NCI-H446 (cell line): ENCODE results near the gene PIAS2.
"Not testable (repeated sequence)": the region's sequence is repeated elsewhere in the genome, so short reads cannot be mapped to it uniquely, and the experiment has no call there.

Experiments used
- DNase-seq, 2 experiments: peaks; one replicate each; lab custom pipeline; 2025; lab: John Stamatoyannopoulos, UW

Gene PIAS2

DNA sequence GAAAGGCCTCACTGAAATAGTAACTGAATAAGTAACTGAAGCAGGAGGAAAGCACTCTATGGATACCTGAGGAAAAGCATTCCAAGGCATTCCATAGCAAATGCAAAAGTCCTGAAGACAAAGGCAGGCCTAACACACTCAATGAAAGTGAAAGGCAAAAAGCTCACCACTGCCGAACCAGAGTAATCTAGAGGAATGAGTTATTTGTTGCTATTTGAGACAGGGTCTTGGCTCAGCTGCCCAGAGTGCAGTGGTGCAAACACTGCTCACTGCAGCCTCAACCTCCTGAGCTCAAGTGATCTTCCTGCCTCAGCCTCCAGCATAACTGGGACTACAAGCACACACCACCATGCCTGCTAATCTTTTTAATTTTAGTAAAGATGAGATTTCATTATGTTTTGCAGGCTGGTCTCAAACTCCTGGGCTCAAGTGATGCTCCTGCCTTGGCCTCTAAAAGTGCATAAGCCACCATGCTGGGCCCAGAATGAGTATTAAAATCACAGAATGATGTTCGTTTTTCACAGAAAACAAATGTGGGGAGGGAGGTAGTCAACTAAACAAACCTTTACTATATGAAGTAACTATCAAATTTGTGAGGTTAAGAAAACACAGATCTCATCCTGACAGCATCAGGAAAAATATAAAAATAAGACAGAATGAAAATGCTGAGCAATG, 17.9 kb downstream of the PIAS2 start:
- DNase-seq: no peak

DNA sequence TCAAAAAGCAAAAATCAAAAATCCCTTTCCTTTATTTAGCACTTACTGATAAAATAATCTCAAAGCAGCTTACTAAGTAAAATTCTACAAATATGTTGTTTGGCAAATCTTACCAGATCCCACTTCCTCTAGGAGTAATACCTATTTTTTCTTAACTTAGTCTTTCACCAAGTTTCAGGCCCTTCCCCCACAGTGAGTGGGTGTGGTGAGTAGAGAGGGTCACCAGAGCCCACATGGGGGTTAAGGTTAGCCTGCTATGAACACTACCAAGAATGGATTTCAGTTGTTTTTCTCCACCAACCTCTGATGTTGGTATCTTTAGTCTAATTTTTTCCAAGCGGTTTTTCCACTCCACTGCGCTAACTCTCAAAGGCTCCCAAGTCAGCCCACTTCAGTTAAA, 23.2 kb downstream of the PIAS2 start:
- DNase-seq: no peak

DNA sequence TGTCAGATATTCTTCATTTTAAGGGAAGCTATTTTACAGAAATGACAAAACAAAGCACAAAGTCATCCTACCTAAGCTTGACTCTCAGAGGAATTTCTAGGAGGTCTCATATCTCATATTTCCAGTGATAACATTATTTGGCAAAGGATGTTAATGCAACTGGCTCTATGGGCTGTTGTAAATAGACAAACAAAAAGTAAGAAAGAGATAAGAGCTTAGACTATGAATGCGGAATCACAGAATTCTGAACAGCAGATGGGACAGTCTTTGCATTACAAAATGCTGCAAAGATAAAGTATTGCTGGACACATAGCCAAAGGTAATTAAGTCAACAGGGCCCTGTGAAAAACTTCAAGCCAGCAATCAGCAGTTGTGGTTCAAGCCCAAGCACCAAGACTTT, 23.9 kb downstream of the PIAS2 start:
- DNase-seq: no peak

DNA sequence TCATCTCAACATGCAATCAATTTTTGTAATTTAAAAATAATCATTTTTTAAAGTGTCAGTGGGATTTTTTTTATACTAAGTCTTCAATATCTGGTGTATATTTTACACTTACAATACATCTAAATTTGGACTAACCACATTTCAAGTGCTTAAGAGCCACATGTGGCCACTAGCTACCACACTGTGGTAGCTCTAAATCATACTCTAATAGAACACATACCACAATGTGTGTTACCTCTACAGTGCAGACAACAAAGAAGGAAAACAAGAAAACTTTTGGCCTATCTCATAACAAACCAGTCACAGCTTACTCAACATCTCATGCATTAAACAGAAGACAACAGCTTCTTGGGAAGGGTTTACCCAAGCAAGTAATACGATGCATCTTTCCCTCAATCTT, 24.5 kb downstream of the PIAS2 start:
- no peak for DNase-seq

DNA sequence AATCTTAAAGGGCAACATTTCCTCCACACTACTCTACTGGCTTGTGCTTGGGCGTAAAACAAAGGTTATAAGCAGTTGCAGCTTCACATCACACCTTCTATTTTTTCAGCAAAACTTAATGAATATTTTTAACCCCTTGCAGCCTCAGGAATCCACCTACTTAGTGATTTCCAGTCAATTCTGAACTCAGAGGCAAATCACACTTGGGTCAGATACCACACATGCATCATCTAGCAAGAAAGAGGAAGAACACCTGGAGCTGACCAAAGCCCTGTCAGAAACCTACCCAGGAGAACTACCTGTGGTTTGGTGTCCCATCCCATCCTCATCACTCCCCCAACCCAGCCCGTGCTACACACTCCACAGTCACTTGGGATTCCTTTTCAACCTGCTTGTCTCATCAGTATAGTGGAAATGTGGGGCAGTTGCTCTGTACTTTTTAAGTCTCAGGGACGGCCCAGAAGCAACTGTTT, 25.5 kb downstream of the PIAS2 start:
- no peak for DNase-seq

DNA sequence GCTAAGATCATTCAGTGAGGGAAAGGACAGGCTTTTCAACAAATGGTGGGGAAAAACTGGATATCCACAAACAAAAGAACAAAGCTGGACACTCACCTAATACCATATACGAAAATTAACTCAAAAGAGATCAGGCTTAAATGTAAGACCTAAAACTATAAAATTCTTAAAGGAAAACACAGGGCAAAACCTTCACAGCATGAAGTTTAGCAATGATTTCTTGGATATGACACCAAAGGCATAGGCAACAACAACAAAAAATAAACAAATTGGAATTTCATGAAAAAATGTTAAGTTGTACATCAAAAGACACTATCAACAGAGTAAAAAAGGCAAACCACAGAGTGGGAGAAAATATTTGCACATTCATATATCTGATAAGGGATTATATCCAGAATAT, 28.3 kb downstream of the PIAS2 start:
- no peak for DNase-seq

DNA sequence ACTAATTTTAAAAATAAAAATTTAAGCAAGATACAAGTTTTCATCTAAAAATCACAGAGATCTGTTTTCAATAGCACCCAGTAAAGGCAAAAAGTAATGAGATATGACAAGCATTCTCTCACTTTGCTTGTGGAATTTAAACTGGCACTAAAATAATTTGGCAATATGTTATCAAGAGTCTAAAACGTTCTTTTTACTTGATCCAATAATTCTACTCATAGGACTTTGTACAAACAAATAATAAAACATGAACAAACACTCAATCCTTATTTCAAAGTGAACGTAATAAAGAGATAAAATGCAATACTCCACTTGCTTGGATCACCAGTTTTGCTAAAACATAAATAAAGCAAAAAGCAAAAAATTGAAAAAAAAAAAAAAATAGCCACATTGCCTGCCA, 30.4 kb downstream of the PIAS2 start:
- DNase-seq: no peak

DNA sequence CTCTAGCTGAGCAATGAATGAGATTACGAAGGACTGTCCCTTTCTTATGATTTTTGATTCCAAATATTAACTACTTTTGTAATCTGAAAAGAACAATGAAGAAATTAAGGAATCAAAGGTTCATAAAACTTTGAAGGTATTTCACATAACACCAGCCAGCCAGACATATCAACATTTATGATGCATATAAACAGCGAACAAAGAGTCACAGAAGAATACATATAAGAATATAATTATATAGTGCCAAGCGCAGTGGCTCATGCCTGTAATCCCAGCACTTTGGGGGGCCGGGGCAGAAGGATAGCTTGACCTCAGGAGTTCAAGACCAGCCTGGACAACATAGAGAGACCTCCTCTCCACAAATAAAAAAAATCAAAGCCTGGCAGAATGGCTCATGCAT, 34.1 kb downstream of the PIAS2 start:
- no peak for DNase-seq

DNA sequence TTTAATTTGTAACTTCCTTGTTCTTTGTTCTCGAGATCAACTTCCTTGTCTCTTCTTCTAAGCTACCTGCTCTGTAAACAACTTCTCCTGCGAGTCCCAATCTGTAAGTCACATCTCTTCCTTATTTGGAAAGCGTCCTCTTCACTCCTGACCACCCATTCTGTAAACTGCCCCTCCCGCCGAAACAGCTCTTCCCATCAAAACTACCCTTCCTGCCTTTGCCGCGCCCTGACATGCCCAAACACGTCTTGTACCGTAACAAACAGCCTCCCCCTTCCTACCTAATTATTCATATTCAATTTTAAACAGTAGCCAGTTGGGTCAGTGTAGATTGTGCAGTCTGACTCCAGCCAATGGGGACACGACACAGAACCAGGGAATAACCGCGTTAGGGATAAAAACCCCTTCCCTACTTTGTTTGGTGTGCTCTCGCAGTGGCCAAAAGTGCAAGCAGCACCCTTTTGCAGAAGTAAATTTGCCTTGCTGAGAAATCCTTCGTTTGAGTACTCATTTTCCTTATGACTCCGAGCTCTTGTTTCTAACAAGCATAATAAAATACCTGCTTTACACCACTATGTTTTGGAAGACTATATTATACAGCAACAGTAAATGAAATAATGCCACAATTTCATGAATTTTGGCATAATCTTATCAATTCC, 39.8 kb downstream of the PIAS2 start:
- DNase-seq: no peak

DNA sequence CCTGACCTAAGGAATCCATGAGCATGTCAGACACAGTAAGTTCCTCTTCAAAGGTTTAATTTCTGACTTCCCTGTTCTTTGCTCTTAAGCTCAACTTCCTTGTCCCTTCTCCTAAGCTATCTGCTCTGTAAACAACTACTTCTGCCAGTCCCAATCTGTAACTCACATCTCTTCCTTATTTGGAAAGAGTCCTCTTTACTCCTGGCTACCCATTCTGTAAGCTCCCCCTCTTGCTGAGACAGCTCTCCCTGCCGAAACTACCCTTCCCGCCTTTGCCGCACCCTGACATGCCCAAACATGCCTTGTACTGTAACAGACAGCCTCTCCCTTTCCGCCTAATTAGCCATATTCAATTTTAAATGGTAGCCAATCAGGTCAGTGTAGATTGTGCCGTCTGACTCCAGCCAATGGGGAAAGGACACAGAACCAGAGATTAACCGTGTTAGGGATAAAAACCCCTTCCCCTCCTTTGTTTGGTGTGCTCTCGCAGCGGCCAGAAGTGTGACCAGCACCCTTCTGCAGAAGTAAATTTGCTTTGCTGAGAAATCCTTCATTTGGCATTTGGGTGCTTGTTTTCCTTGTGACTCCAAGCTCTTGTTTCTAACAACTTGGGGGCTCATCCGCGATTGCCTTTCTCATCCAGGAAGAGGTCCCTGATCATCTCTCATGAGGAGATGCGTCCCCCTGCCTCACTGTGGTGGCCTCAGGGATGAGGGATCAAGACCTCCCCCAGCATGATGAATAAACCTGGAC, 49.0 kb downstream of the PIAS2 start:
- DNase-seq: peak in 1 of 2 experiments; percentile 17

DNA sequence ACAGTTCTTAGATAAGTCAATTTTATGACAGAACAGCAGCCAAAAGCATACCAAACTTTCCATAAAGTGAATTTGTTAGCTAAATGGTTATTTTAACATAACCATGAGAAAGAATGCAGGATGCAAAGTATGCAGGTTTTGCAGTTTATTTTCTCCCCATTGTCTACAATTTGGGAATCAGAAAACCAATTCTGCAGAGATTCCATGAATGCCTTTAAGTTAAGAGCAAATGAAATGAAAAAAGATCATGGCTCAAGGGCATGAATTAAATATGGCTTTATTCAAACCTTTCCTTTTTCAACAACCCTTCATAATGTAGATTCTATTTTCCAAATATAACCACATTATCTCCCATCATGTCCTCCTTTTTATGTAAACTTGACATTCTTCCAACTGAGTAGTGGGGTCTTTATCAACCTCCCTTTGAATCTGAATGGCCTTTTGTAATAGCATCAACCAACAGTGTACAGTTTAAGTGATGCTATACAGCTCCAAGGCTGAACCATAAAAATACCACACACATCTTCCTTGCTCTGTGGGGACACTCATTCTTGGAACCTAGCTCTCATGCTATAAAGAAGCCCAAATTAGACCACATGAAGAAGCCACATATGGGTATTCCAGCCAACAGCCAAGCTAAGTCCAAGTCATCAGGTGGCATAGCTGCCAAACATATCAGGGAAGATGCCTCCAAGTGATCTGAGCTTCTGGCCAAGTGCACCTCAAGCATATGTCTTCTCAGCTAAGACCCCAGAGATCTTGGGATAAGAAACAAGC, 49.8 kb downstream of the PIAS2 start:
- peak in 1 of 2 experiments; percentile 27 for DNase-seq

DNA sequence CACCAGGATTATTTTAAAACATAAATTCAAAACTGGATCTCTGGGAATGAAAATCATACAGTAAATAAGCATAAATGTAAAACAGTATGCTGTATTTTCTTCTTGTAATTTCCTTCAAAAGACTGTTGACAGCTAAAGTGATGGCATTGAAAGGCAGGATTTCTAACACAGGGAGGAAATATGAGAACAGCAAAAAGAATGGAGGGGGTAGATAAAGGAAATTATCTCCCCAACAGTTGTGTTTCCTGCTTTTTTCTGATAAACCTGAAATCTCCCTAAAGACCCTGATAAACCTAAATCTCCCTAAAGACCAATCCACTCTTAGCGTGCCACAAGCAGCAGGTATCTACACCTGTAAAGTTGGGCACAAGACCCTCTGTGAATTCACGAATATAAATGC, 50.8 kb downstream of the PIAS2 start:
- DNase-seq: no peak

DNA sequence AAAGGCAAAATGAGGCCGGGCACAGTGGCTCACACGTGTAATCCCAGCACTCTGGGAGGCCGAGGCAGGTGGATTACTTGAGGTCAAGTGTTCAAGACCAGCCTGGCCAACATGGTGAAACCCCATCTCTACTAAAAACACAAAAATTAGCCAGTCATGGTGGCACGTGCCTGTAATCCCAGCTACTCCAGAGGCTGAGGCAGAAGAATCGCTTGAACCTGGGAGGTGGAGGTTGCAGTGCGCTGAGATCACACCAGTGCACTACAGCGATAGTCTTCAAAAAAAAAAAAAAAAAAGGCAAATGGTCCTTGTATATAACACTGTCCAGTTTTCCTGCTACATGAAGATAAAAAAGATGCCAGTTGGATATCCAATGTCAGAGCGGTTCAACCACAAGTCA, 52.1 kb downstream of the PIAS2 start:
- DNase-seq: not testable (repeated sequence)

DNA sequence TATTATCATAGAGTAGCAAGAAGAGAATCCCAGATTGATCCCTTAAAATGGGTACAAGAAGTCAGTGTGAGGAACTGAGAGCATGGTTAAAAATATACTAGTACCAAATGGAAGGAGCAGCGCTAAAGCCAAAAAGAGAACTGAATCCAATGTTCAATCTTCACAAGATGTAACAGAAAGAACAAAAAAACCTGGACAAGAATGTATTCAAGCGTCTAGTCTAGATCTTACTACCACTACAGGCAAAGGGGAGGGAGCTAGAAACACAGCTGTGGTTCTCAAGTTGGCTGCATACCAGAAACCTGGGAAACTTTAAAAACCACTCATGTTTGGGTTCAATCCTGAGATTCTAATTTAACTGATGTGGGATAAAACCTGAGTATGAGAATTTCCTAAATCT, 57.5 kb downstream of the PIAS2 start:
- DNase-seq: no peak

DNA sequence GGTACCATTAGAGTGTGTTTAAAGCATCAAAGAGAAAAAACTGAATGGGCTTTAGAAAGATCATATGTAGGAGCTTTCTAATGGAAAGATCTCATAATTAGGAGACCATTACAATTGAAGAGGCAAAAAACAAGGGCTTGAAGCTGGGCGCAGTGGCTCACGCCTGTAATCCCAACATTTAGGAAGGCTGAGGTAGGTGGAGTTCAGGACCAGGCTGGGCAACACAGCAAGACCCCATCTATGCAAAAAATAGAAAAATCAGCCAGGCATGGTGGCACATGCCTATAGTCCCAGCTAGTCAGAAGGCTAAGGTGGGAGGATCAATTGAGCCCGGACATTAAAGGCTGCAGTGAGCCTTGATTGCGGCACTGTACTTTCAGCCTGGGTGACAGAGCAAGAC, 59.0 kb downstream of the PIAS2 start:
- DNase-seq: no peak

DNA sequence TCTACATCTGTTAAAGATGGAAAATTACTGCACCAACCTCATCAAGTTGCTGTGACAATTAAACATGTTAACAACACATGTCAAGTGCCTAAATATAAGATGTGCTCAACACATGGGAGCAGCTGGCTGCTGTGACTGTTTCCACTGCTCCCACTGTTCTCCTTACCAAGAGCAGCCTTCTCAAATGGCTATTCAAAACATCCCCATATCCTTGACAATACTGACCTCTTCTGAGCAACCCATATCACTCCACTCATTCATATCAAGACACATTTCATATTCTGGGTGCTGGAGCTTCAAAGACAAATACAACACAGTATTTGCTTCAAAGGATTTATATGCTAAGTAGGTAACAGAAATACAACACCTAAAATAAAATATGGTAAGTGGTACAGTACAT, 60.3 kb downstream of the PIAS2 start:
- DNase-seq: no peak

DNA sequence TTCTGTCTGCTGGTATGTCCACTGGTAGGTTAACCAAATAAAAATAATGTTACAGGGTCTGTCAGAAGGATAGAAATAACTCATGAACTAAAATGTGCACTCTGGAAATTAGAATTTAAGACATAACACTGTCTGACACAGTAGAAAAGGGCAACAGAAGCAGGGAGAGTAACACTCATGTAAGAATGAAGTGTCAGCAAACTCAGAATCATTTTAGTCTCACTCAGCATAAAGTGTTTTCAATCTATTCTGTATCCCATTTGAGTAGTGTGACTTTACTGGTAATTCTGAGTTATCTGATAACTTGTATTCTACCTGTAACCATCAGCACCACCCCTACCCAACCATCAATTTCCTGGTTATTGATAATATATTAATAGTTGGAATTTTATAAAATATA, 68.3 kb downstream of the PIAS2 start:
- no peak for DNase-seq

DNA sequence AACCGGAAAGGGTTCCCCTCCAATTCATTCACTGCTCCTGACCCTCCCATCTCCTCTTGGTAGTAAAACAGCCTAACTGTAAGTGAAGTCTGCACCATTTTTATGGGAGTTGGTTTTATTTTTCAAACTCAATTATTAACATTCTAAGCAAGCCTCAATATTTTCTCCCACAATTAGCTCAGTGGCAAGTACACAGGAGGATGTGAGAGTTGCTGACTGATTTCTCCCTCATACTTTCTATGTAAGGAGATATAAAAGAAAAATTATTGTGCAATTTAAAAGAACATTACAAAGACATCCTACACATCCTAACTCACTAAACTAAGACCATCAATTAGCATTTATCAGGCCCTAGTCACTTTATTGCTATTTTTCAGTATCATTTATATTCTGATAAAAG, 73.9 kb downstream of the PIAS2 start:
- DNase-seq: no peak

DNA sequence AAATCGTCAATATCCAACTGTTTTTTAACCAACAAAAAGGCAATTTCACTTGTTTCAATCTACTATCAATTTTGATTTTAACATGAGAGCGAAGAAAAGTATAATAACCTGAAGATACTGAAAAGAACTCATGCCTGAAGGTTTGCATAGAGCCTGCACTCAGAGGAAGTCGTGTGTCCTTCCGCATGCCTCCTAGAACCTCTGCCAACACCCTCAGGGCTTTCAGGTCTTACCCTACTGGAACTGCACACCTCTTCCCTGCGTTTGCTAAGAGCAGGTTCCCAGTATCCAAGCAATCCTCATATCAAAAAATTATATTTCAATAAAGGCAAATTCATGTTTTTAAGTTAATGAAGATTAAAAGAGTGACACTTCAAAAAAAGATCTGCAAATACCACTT, 74.7 kb downstream of the PIAS2 start:
- no peak for DNase-seq

DNA sequence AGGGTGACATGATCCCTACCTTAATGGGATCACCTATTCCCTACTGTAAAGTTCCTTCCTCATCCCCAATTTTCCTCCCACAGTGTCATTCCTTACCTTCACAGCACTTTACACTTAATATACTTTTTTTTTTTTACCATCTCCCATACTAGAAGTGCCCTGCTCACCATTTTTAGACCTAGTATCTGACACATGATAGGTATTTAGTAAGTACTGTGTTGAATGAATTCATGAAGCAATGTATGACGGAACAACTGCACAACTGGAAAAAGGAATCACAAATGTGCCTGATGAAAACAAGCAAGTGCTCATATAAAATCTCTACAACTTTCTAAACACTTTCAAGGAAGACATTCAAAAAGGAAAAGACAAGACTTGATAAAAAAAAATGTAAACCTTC, 83.4 kb downstream of the PIAS2 start:
- no peak for DNase-seq

DNA sequence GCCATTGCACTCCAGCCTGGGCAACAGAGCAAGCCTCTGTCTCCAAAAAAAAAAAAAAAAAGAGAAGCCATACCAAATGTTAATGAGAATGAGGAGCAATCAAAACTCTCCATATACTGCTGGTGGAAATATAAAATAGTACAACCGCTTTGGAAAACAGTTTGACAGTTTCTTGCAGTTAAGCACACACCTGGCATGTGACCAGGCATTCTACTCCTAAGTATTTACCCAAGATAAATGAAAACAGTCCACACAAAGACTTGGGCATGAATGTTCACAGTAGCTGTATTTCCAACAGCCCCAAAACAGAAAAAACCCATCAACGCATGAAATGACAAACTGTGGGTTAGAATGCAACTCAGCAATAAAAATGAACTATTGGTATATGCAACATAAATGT, 84.5 kb downstream of the PIAS2 start:
- no peak for DNase-seq

DNA sequence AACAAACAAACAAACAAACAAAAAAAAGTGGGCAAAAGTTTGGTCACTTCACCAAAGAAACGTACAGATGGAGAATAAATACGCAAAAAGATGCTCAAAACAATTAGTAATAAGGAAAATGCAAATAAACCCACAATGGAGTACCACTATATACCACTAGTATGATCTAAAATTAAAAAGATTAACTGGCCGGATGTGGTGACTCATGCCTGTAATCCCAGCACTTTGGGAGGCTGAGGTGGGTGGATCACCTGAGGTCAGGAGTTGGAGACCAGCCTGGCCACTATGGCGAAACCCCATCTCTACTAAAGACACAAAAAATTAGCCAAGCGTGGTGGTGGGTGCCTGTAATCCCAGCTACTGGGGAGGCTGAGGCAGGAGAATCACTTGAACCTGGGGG, 84.9 kb downstream of the PIAS2 start:
- not testable (repeated sequence) for DNase-seq
